GM18519 (cell line): ENCODE data around the gene SKA3.

Experiments
- ATAC-seq: cut with Tn5 transposase; IDR thresholded peaks from one replicate; pipeline ENCODE4 v1.9.1; 2021; ENCODE audit warnings: mild to moderate bottlenecking, moderate library complexity; ENCODE audit not compliant: unreplicated experiment, low FRiP score

Gene SKA3

DNA sequence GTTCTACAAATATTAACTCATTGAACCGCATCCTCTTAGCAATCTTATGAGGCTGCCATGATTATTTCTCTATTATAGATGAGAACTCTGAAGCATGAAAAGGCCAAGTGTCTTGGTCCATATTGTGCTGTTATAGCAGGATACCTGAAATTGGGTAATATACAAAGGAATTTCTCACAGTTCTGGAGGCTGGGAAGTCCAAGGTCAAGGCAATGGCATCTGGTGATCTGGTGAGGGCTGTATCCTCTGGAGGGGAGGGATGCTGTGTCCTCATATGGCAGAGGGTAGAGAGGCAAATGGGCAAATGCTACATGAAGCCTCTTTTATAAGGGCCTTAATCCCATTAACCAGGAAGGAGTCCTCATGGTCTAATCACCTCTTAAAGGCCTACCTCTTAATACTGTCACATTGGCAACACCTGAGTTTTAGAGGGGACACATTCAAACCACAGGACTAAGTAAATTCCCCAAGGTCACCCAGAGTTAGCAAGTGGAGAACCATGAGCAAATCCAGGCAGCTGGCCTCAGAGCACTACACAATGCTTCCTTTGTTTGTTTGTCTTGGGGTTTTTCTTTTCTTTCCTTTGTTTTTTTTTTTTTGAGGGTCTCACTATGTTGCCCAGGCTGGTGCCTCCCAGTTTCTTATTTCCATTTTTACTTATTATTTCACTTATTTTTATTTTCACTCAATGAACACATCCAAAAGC, 59.1 kb downstream of the SKA3 start:
- no peak for ATAC-seq

DNA sequence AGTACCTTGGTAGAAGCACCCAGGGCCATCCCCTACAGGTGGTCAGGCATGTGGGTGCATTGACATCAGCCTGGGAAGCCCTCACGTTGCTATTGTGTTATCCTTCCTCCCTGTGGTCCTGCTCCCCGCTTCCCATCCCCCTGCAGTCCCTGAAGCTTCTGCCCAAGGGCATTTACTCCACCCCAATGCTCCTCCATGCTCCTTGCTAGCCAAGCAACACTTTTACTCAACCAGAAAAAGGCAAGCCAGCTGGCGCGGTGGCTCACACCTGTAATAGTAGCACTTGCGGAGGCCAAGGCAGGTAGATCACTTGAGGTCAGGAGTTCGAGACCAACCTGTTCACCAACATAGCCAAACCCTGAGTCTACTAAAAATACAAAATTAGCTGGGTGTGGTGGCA, 60.2 kb downstream of the SKA3 start:
- ATAC-seq = no peak

DNA sequence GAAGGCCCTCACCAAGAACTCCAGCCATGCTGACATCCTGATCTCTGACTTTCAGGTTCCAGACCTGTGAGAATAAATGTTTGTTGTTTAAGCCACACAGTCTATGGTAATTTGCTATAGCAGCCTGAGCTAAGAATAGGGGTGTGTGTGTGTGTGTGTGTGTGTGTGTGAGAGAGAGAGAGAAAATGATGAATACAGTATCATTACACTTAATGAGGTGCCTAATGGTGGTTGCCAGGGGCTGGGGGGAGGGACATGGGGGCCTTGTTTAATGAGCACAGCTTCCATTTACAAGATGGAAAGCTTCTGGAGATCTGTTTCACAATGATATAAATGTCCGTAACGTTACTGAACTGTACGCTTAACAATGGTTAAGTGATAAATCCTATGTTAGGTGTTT, 61.1 kb downstream of the SKA3 start:
- no peak for ATAC-seq

DNA sequence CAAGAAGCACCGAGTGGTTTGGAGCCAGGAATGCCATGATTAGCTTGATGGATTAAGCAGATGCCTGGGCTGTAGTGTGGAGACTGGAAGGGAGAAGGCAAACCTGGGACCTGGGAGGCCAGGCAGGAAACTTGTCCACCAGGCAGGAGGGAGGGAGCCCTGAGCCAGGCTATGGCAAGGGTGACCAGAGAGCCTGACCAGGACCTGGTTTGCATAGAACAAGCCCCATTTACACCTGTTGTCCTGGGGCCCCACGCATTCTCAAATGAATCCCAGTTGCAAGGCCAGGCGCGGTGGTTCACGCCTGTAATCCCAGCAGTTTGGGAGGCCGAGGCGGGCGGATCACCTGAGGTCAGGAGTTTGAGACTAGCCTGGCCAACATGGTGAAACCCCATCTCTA, 64.8 kb downstream of the SKA3 start:
- ATAC-seq = no peak

- no peak for ATAC-seq
Observed at GRCh38 chr13:21109168-21109567, 67.2 kb downstream of the SKA3 start.

- ATAC-seq = no peak
Observed at GRCh38 chr13:21106089-21106488, 70.3 kb downstream of the SKA3 start.

DNA sequence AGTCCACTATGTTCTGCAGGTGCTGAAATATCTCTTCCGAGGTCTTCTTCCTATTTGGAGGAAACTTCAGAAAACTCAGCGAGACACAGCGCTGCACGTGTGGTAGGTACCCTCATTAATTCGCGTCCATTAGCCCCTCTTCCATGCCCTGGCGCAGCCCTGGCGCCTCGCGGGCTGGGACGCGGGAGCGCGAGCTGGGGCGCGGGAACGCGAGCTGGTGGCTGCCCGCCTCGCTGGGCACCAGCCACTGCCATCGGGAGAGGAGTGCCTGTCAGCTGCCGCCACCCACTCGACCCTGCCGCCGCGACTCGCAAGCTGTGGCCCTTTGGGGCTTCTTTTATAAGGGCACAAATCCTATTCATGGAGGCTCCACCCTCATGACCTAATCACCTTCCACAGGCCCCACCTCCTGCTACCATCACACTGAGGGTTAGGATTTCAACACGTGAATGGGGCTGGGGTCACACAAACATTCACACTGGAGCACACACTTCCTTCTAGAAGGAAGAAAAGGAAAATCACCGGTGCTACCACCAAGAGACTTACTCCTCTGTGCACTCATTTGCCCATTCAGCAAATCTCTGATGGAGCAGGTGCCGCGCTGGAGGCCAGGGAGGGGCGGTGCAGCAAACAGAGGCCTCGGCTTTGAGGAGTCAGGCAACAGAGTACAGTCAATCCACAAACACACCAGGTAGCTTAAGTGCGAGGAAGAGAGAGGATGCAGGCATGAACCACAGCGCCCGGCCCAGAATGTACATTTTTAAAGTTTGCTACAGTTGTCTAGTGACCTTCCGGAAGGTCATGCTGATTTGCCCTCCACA, 71.9 kb downstream of the SKA3 start:
- no peak for ATAC-seq
